Dermis lymphatic vessel endothelial cell (primary cell): ENCODE data around the gene RWDD3. TPM values are rescaled to one million over a fixed set of nuclear protein-coding genes. Genes with fewer than 3 reads are reported as not detected.

Source experiments
- total RNA-seq: library from RNA; depleted of rRNA; stranded (reverse); fragments of >200 nt; gene quantifications from 2 replicates; pipeline ENCODE4 v1.2.1, GENCODE V29; 2014

RWDD3 gene, protein sequence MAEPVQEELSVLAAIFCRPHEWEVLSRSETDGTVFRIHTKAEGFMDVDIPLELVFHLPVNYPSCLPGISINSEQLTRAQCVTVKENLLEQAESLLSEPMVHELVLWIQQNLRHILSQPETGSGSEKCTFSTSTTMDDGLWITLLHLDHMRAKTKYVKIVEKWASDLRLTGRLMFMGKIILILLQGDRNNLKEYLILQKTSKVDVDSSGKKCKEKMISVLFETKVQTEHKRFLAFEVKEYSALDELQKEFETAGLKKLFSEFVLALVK
- total RNA-seq, result 12.4 and 18.1 TPM in 2 replicates

DNA sequence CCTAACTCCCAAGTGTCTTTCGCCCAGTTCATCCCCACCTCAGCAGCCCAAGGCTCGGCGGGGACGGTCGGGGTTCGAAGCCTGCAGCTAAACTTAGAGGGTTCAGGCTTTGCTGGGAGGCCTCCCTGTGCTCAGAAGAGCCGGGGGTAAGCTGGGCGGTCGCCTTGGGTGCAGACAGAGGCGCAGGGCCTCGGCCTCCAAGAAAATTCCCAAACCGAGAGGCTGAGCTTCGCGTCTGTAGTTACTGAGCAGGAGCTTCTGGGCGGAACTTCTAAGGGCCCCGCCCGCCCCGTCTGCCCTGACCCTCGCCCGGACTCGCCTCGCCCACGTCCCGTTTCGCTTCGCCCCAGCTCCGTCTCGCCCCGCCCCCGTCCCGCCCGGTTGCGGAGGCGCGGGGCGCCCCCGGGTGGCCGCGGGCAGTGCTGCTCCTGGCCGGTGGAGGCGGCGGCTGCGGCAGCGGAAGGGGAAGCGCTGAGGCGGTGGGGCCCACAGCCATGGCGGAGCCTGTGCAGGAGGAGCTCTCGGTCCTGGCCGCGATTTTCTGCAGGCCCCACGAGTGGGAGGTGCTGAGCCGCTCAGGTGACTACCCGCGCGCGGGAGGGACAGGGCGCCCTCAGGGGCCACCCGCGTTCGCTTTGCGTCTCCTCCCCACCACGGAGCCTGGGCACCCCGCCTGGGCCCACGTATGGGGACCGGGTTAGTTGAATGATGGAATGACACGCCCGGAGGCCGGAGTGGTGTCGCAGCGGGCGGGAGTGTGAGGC is at the start of gene RWDD3:
TSS of gene RWDD3 (plus strand) at position 474 of the 764 bp plus-strand sequence. CDS start at position 495, 21 bp downstream.

Other genes starting within 250 kb of the RWDD3 start
- 1.5 and 2.3 TPM in 2 replicates for gene ALG14, start 161.3 kb upstream of the RWDD3 start, total RNA-seq
- under 0.01 and 0.11 TPM in 2 replicates for gene TLCD4, start 116.9 kb upstream of the RWDD3 start, total RNA-seq